Measurements from ENCODE around the gene LOXL4. TPM values are rescaled to one million over a fixed set of nuclear protein-coding genes. Genes with fewer than 3 reads are reported as not detected.

Gene LOXL4
- total RNA-seq (10 to 100 TPM; 18.9 to 38.2 TPM), polyA plus RNA-seq (ENCODE audit: insufficient read depth, low read depth, low replicate concordance) (14.0 TPM)
- long read RNA-seq, donor 1, partial matches to known transcripts, result 0 of 1 reads
- long read RNA-seq, donor 1, other reads (novel, unspliced or antisense), result 0 of 1 reads
- long read RNA-seq, donor 2, result 0 reads

GRCh38 chr10:98267894-98268693 lies at the start of gene LOXL4:
Gene LOXL4 (minus strand): TSS chr10:98268194. CDS start chr10:98263019, 5,175 bp downstream.
- 1% methylated on average over 63 of the region's 75 CpGs; no CpG with 5 or more reads in 1 of the 2 donors for WGBS, 2 donors
- no peaks in the 10 kb centered on the region for H3K36me3 ChIP-seq (ENCODE audit: low read depth, missing control alignments)
- H3K9me3 ChIP-seq, result no peaks in the 10 kb centered on the region
- H3K4me3 ChIP-seq, result peak within 1 kb of the TSS; percentile 57 to 76
- DNase-seq, result no peak
- H3K4me1 ChIP-seq, result peaks cover 14% of the 10 kb centered on the region
- no peaks in the 10 kb centered on the region for H3K27me3 ChIP-seq
- H3K27ac ChIP-seq, result peak within 1 kb of the TSS; percentile 73 to 83
- intact Hi-C loops (cut with DNase I; ENCODE audit: low total_unique reads), result no loop called here
- TF ChIP-seq CTCF (IDR thresholded peaks at IDR 0.05) (no peak), POLR2A (IDR thresholded peaks at IDR 0.05) (no peak)

GRCh38 chr10:98316661-98317060 lies 48.7 kb upstream of the LOXL4 start:
- Histone ChIP-seq H3K27me3 (no peaks in the 10 kb centered on the region), H3K9me3 (no peaks in the 10 kb centered on the region), H3K4me3 (no peak overlapping the region), H3K4me1 (no peaks in the 10 kb centered on the region), H3K27ac (no peak overlapping the region), H3K36me3 (ENCODE audit: low read depth, missing control alignments) (no peaks in the 10 kb centered on the region)
- DNase-seq, result no peak
- no peak for TF ChIP-seq POLR2A (IDR thresholded peaks at IDR 0.05)
- no peak for TF ChIP-seq CTCF (IDR thresholded peaks at IDR 0.05)
- intact Hi-C loops (cut with DNase I; ENCODE audit: low total_unique reads), result no loop called here

- Histone ChIP-seq H3K27ac (no peak overlapping the region), H3K4me3 (no peak overlapping the region), H3K36me3 (ENCODE audit: low read depth, missing control alignments) (no peaks in the 10 kb centered on the region), H3K4me1 (no peaks in the 10 kb centered on the region), H3K27me3 (no peaks in the 10 kb centered on the region), H3K9me3 (no peaks in the 10 kb centered on the region)
- 72 to 83% methylated on average over 4 to 5 of the region's 5 CpGs for WGBS, 2 donors
- no peak for DNase-seq
- intact Hi-C loops (cut with DNase I; ENCODE audit: low total_unique reads), result no loop called here
- TF ChIP-seq CTCF (IDR thresholded peaks at IDR 0.05) (no peak), POLR2A (IDR thresholded peaks at IDR 0.05) (no peak)
Observed at GRCh38 chr10:98316170-98316569, 48.2 kb upstream of the LOXL4 start.

- no peak overlapping the region for H3K27ac ChIP-seq
- 93 to 94% methylated on average over 7 to 8 of the region's 8 CpGs for WGBS, 2 donors
- H3K4me1 ChIP-seq, result peaks cover under 1% of the 10 kb centered on the region
- TF ChIP-seq CTCF (IDR thresholded peaks at IDR 0.05) (no peak), POLR2A (IDR thresholded peaks at IDR 0.05) (no peak)
- intact Hi-C loops (cut with DNase I; ENCODE audit: low total_unique reads), result no loop called here
- no peaks in the 10 kb centered on the region for H3K36me3 ChIP-seq (ENCODE audit: low read depth, missing control alignments)
- no peaks in the 10 kb centered on the region for H3K27me3 ChIP-seq
- no peak overlapping the region for H3K4me3 ChIP-seq
- DNase-seq, result no peak
- no peaks in the 10 kb centered on the region for H3K9me3 ChIP-seq
Observed at GRCh38 chr10:98314532-98315284, 46.7 kb upstream of the LOXL4 start.
